Measurements from ENCODE around the gene CORIN. TPM values are rescaled to one million over a fixed set of nuclear protein-coding genes. Genes with fewer than 3 reads are reported as not detected.

CORIN gene
- polyA plus RNA-seq, 1 donor (not counting 4 experiments of a cell fraction or from before 2014, with no cell fraction given): 0.14 TPM

- Histone ChIP-seq H3K79me2 (ENCODE audit: control insufficient read depth, insufficient read depth, low read length) (no peaks in the 10 kb centered on the region), H3K4me3 (ENCODE audit: control insufficient read depth in 2 of 3, extremely low read depth in 1 of 3, insufficient read depth in 2 of 3, low read depth in 1 of 3, low read length in 3 of 3) (no peak overlapping the region), H3K27me3 (ENCODE audit: control insufficient read depth, extremely low read depth, insufficient read depth, low read length) (no peaks in the 10 kb centered on the region), H3K9ac (ENCODE audit: control insufficient read depth, extremely low read depth, insufficient read depth, low read length) (no peak overlapping the region), H3K27ac (ENCODE audit: control insufficient read depth, insufficient read depth, low read length) (no peak overlapping the region), H3K9me3 (ENCODE audit: control insufficient read depth, low read depth, low read length) (no peaks in the 10 kb centered on the region), H2AFZ (ENCODE audit: control insufficient read depth, low read length) (no peak overlapping the region), H4K20me1 (ENCODE audit: control insufficient read depth, extremely low read depth, insufficient read depth, low read length) (no peaks in the 10 kb centered on the region), H3K9me1 (ENCODE audit: control insufficient read depth, extremely low read depth, insufficient read depth, low read length) (no peaks in the 10 kb centered on the region), H3K4me1 (ENCODE audit: control insufficient read depth, extremely low read depth, insufficient read depth, low read length) (no peaks in the 10 kb centered on the region), H3K4me2 (ENCODE audit: control insufficient read depth, extremely low read depth, insufficient read depth, low read depth, low read length) (no peak overlapping the region), H3K36me3 (ENCODE audit: control insufficient read depth in 2 of 2, extremely low read depth in 1 of 2, insufficient read depth in 2 of 2, low read length in 2 of 2) (peaks cover 16 to 20% of the 10 kb centered on the region in 2 experiments)
- dilution Hi-C loops (cut with MboI; ENCODE audit: extremely low pct_ligation_motif_present, low sequenced_read_pairs): no loop called here
- FAIRE-seq (no peak), DNase-seq (ENCODE audit: low read depth, low spot score) (no peak)
- no peak for TF ChIP-seq EZH2 (IDR thresholded peaks at IDR 0.05; ENCODE audit: low read length)
- TF ChIP-seq CTCF (optimal IDR thresholded peaks at IDR 0.05 in 1 of 3, IDR thresholded peaks at IDR 0.05 in 1 of 3, conservative IDR thresholded peaks at IDR 0.05 in 1 of 3; ENCODE audit: extremely low read depth in 1 of 3, insufficient read depth in 2 of 3, low read length in 3 of 3): no peak
These were observed 41.6 kb upstream of the CORIN start for GRCh38 chr4:47879458-47879857.

DNA sequence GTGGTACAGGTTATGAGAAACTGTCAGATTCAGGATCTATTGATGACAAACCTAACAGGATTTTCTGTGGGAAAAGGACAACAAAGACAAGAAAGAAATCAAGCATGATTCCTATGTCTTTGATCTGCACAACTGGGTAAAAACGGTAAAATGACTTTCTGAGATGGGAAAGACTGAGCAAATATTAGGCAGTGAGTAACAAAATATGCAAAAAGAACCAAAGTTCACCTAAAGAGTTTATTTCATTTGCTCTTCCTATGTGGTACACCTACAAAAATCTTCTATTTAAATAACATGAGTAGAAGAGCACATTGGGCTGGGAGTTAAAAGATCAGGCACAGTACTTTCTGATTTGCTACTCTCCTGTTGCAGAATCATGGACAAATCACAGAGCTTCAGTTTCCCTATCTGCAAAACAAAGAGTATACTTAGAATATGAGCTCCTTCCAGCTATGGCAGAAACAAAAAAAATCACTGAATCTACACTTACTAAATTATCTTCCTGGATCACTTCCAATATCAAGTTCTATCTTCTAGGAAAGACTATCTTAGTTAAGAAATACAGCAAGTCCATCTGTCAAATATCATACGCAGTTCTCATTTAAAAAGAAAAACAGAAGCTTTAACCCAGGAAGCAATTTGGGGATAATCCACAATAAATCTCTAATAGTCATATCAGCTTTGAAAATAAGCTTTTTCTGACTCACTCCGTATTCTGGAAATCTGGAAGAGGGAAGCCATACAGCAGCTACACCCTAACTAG, 39.1 kb upstream of the CORIN start:
- DNase-seq (ENCODE audit: low read depth, low spot score) (no peak), FAIRE-seq (peak; percentile 9)
- dilution Hi-C loops (cut with MboI; ENCODE audit: extremely low pct_ligation_motif_present, low sequenced_read_pairs): no loop called here
- Histone ChIP-seq H4K20me1 (ENCODE audit: control insufficient read depth, extremely low read depth, insufficient read depth, low read length) (no peaks in the 10 kb centered on the region), H3K9me1 (ENCODE audit: control insufficient read depth, extremely low read depth, insufficient read depth, low read length) (no peaks in the 10 kb centered on the region), H3K79me2 (ENCODE audit: control insufficient read depth, insufficient read depth, low read length) (no peaks in the 10 kb centered on the region), H2AFZ (ENCODE audit: control insufficient read depth, low read length) (no peak overlapping the region), H3K9ac (ENCODE audit: control insufficient read depth, extremely low read depth, insufficient read depth, low read length) (no peak overlapping the region), H3K9me3 (ENCODE audit: control insufficient read depth, low read depth, low read length) (no peaks in the 10 kb centered on the region), H3K36me3 (ENCODE audit: control insufficient read depth in 2 of 2, extremely low read depth in 1 of 2, insufficient read depth in 2 of 2, low read length in 2 of 2) (peaks cover 12 to 18% of the 10 kb centered on the region in 2 experiments), H3K4me3 (ENCODE audit: control insufficient read depth in 2 of 3, extremely low read depth in 1 of 3, insufficient read depth in 2 of 3, low read depth in 1 of 3, low read length in 3 of 3) (no peak overlapping the region), H3K27me3 (ENCODE audit: control insufficient read depth, extremely low read depth, insufficient read depth, low read length) (no peaks in the 10 kb centered on the region), H3K27ac (ENCODE audit: control insufficient read depth, insufficient read depth, low read length) (no peak overlapping the region), H3K4me2 (ENCODE audit: control insufficient read depth, extremely low read depth, insufficient read depth, low read depth, low read length) (no peak overlapping the region), H3K4me1 (ENCODE audit: control insufficient read depth, extremely low read depth, insufficient read depth, low read length) (no peaks in the 10 kb centered on the region)
- TF ChIP-seq CTCF (optimal IDR thresholded peaks at IDR 0.05 in 1 of 3, IDR thresholded peaks at IDR 0.05 in 1 of 3, conservative IDR thresholded peaks at IDR 0.05 in 1 of 3; ENCODE audit: extremely low read depth in 1 of 3, insufficient read depth in 2 of 3, low read length in 3 of 3) (no peak), EZH2 (IDR thresholded peaks at IDR 0.05; ENCODE audit: low read length) (no peak)

Data from keratinocyte (primary cell).